HCT116 (cell line): Measurements from ENCODE around the gene CXCR5.

Source experiments
- POLR2A ChIP-seq: IDR thresholded peaks from 2 replicates; pipeline ENCODE4 v1.7.0; 2011; ENCODE audit warnings: borderline replicate concordance; ENCODE audit not compliant: insufficient read depth, insufficient read length; ENCODE audit errors: extremely low read depth
- POLR2AphosphoS5 ChIP-seq: IDR thresholded peaks from 2 replicates; pipeline ENCODE4 v1.6.1; 2011; ENCODE audit warnings: mild to moderate bottlenecking, low read depth, low read length, moderate library complexity
- ZFX ChIP-seq: fragments of 450-650 bp; IDR thresholded peaks from 2 replicates; pipeline ENCODE4 v1.6.1; 2017
- TF ChIP-seq, protein P1 (sequence below), 3 experiments: fragments of 200-600 bp in 1 of 3; sonication (generic) in 1 of 3; IDR thresholded peaks in 2 of 3; conservative IDR thresholded peaks in 1 of 3; 2 replicates each; pipeline ENCODE4 v1.5.1; 2012 to 2017; ENCODE audit warnings: low read depth in 2 of 3, low read length in 2 of 3, antibody characterized with exemption in 1 of 3, borderline replicate concordance in 1 of 3, control low read depth in 1 of 3, mild to moderate bottlenecking in 1 of 3, mixed read lengths in 1 of 3, mixed run types in 1 of 3, moderate library complexity in 1 of 3; ENCODE audit not compliant: insufficient read depth in 1 of 3

GRCh38 chr11:118870396-118871343, 13.0 kb upstream of the CXCR5 start:
- TF ChIP-seq POLR2A (no peak), POLR2AphosphoS5 (no peak), ZFX (no peak)
- TF ChIP-seq, protein P1, sequence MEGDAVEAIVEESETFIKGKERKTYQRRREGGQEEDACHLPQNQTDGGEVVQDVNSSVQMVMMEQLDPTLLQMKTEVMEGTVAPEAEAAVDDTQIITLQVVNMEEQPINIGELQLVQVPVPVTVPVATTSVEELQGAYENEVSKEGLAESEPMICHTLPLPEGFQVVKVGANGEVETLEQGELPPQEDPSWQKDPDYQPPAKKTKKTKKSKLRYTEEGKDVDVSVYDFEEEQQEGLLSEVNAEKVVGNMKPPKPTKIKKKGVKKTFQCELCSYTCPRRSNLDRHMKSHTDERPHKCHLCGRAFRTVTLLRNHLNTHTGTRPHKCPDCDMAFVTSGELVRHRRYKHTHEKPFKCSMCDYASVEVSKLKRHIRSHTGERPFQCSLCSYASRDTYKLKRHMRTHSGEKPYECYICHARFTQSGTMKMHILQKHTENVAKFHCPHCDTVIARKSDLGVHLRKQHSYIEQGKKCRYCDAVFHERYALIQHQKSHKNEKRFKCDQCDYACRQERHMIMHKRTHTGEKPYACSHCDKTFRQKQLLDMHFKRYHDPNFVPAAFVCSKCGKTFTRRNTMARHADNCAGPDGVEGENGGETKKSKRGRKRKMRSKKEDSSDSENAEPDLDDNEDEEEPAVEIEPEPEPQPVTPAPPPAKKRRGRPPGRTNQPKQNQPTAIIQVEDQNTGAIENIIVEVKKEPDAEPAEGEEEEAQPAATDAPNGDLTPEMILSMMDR (IDR thresholded peaks at IDR 0.05 in 2 of 3, conservative IDR thresholded peaks at IDR 0.05 in 1 of 3; ENCODE audit: borderline replicate concordance in 1 of 3, insufficient read depth in 1 of 3, low read depth in 2 of 3, low read length in 2 of 3) = no peak
